Heart right ventricle (tissue), 16 donors: ENCODE results near the gene ACSS3. TPM values are rescaled to one million over a fixed set of nuclear protein-coding genes. Genes with fewer than 3 reads are reported as not detected.

Experiments
- ATAC-seq, 8 donors: fragments of 200-7000 bp; cut with Tn5 transposase; one replicate each; pipeline ENCODE4 v1.9.1; 2020; ENCODE audit warnings: mild to moderate bottlenecking in 8 of 8, moderate library complexity in 8 of 8, moderate number of reproducible peaks in 1 of 8
- DNase-seq, 2 donors: peaks; one replicate each; pipeline ENCODE4 v3.0.0-alpha.2; 2020
- H3K27ac ChIP-seq, 10 donors: fragments of 200-600 bp; sonication (generic) in 2 of 10; one replicate each; pipeline versions ENCODE4 v1.5.0 to v1.8.0; 2020 to 2022; ENCODE audit warnings: mild to moderate bottlenecking in 3 of 10
- H3K27me3 ChIP-seq, 7 donors: fragments of 200-600 bp; one replicate each; pipeline ENCODE4 v1.8.0; 2021 to 2022; ENCODE audit warnings: mild to moderate bottlenecking in 2 of 7
- H3K36me3 ChIP-seq, 9 donors: fragments of 200-600 bp; sonication (generic) in 1 of 9; one replicate each; pipeline versions ENCODE4 v1.5.0 to v1.8.0; 2020 to 2022; ENCODE audit warnings: mild to moderate bottlenecking in 2 of 9
- H3K4me1 ChIP-seq, 9 donors: fragments of 200-600 bp; sonication (generic) in 1 of 9; one replicate each; pipeline versions ENCODE4 v1.5.0 to v1.8.0; 2020 to 2022; ENCODE audit warnings: mild to moderate bottlenecking in 4 of 9
- H3K4me3 ChIP-seq, 10 donors: fragments of 200-600 bp; sonication (generic) in 2 of 10; one replicate each; pipeline versions ENCODE4 v1.5.0 to v1.8.0; 2020 to 2022; ENCODE audit warnings: mild to moderate bottlenecking in 7 of 10, moderate library complexity in 2 of 10
- H3K9me3 ChIP-seq, 11 donors: fragments of 200-600 bp in 10 of 11; sonication (generic) in 2 of 11; one replicate each; pipeline versions ENCODE4 v1.5.0 to v1.8.0; 2013 to 2022; ENCODE audit warnings: mild to moderate bottlenecking in 2 of 11, control low read depth in 1 of 11, moderate library complexity in 1 of 11
- CTCF ChIP-seq, 9 donors: fragments of 200-600 bp; sonication (generic) in 2 of 9; IDR thresholded peaks; one replicate each; pipeline versions ENCODE4 v1.5.0 to v1.8.0; 2021 to 2022; ENCODE audit warnings: antibody characterized with exemption in 9 of 9, mild to moderate bottlenecking in 5 of 9, moderate library complexity in 1 of 9
- whole genome bisulfite sequencing, 2 donors: extraction: QIAGEN DNeasy Blood & Tissue Kit; methylation state at CpG; one replicate each; pipeline ENCODE4 v1.1.7; 2013; ENCODE audit warnings: inconsistent platforms in 1 of 2; 5-methylcytosine and 5-hydroxymethylcytosine counted together
- intact Hi-C, 10 donors: fragments of 100-400 bp; cut with DNase I; formaldehyde crosslinking; loops; one replicate each; pipeline versions ENCODE4 v1.11.1 to v1.14.2; 2022
- polyA plus RNA-seq, 2 donors: library from polyadenylated mRNA; stranded (reverse); fragments of 200-250 nt; gene quantifications; one replicate each; pipeline ENCODE4 v1.2.3, GENCODE V29; 2013
- total RNA-seq, 10 donors: library from RNA; stranded (reverse); fragmentation: NEBNext Ultra II Directional in 3 of 10; extraction: Animal tissue kit (Norgen Biotek cat#: 25700) in 3 of 10; gene quantifications; one replicate each; pipeline versions ENCODE4 v1.2.1 to v1.2.4, GENCODE V29; 2021 to 2023
- donor health status: Arrhythmogenic right ventricular cardiomyopathy.
- donor health status: ischemic (EF 13 %, LVEDD 7.1; RV severe dilation, severe dysfunction).
- donor health status: healthy with polysubstance abuse.
- donor health status: DM: no; HTN: yes; CAD: no.
- donor health status: DM: no; HTN: no; CAD: no.
- donor health status: ischemic (EF 25% LVEDD 6.9; RV normal size, moderate dysfunction).
- donor health status: ischemic (EF 25% LVEDD 5.7; RV mildly dilated, moderate dysfunction).
- donor health status: healthy.
- donor health status: DM: yes; HTN: yes; CAD: no.
- donor health status: Ischemic cardiomyopathy.
- donor health status: ischemic (EF 35%, LVEDD 5.7; RV mildly dilated, moderate dysfunction).
- donor health status: nonischemic (EF 11% LVEDD 7.7; RV severe dilation, severe dysfunction).
- donor health status: DM: yes; HTN: yes; CAD: no.
- donor health status: PGD.
- donor health status: ischemic (EF 29% LVEDD 5.4; RV normal size, mild dysfunction).
- donor health status: nonischemic (EF 23%, LVEDD 6.1; RV moderate dilation, normal function).

ACSS3 gene
- total and polyA plus RNA-seq, 12 donors, result 11.3 to 30.3 (median 25.0) TPM

GRCh38 chr12:81224626-81225025 is 146.7 kb downstream of the ACSS3 start:
- Histone ChIP-seq H3K27me3 (no peaks in the 10 kb centered on the region), H3K27ac (no peak overlapping the region), H3K9me3 (no peaks in the 10 kb centered on the region), H3K4me3 (no peak overlapping the region), H3K4me1 (peaks cover 0 to 6% (median 0%) of the 10 kb centered on the region in 9 donors), H3K36me3 (peaks cover 0 to 4% (median 0%) of the 10 kb centered on the region in 9 donors)
- intact Hi-C loops, result no loop called here
- no peak for ATAC-seq
- no peak for TF ChIP-seq CTCF (IDR thresholded peaks at IDR 0.05)
- no peak for DNase-seq
- WGBS, 2 donors, result 88 to 93% methylated on average over 6 of the region's 6 CpGs

GRCh38 chr12:81229759-81230158 is 151.9 kb downstream of the ACSS3 start:
- no peaks in the 10 kb centered on the region for H3K4me1 ChIP-seq
- no peak for TF ChIP-seq CTCF (IDR thresholded peaks at IDR 0.05)
- WGBS, 2 donors, result 69% methylated on average over 5 of the region's 5 CpGs
- H3K36me3 ChIP-seq, result peaks cover 0 to 26% (median 0%) of the 10 kb centered on the region in 9 donors
- H3K27me3 ChIP-seq, result no peaks in the 10 kb centered on the region
- H3K9me3 ChIP-seq, result no peaks in the 10 kb centered on the region
- intact Hi-C loops, result no loop called here
- ATAC-seq (no peak), DNase-seq (no peak)
- H3K27ac ChIP-seq, result no peak overlapping the region
- H3K4me3 ChIP-seq, result no peak overlapping the region

GRCh38 chr12:81231574-81232368 is 153.9 kb downstream of the ACSS3 start:
- ATAC-seq (peak in 1 of 8 donors; percentile 95), DNase-seq (no peak)
- 69 to 80% methylated on average over 3 of the region's 3 CpGs for WGBS, 2 donors
- no peak for TF ChIP-seq CTCF (IDR thresholded peaks at IDR 0.05)
- Histone ChIP-seq H3K4me3 (no peak overlapping the region), H3K9me3 (no peaks in the 10 kb centered on the region), H3K27me3 (no peaks in the 10 kb centered on the region), H3K27ac (no peak overlapping the region), H3K4me1 (no peaks in the 10 kb centered on the region), H3K36me3 (peaks cover 0 to 26% (median 0%) of the 10 kb centered on the region in 9 donors)
- intact Hi-C loops, result no loop called here

- Histone ChIP-seq H3K4me3 (no peak overlapping the region), H3K9me3 (peaks cover 0 to 17% (median 0%) of the 10 kb centered on the region in 11 donors), H3K4me1 (no peaks in the 10 kb centered on the region), H3K36me3 (no peaks in the 10 kb centered on the region), H3K27ac (no peak overlapping the region), H3K27me3 (no peaks in the 10 kb centered on the region)
- WGBS, 2 donors, result 55 to 65% methylated on average over 2 of the region's 2 CpGs
- intact Hi-C loops, result no loop called here
- TF ChIP-seq CTCF (IDR thresholded peaks at IDR 0.05), result no peak
- DNase-seq (no peak), ATAC-seq (no peak)
Observed at GRCh38 chr12:81245458-81245857, 167.6 kb downstream of the ACSS3 start.
